ENCODE measurements around the gene GFOD1.
A peak's percentile ranks its signal among the peaks of the same experiment; 100 is the strongest.

GFOD1 gene, protein sequence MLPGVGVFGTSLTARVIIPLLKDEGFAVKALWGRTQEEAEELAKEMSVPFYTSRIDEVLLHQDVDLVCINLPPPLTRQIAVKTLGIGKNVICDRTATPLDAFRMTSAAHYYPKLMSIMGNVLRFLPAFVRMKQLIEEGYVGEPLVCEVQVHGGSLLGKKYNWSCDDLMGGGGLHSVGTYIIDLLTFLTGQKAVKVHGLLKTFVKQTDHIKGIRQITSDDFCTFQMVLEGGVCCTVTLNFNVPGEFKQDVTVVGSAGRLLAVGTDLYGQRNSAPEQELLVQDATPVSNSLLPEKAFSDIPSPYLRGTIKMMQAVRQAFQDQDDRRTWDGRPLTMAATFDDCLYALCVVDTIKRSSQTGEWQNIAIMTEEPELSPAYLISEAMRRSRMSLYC

GRCh38 chr6:13487122-13488014 is at the start of gene GFOD1:
Gene GFOD1 (minus strand): TSS chr6:13487600. CDS start chr6:13486890, 710 bp downstream.
- peak; percentile 83 for ATAC-seq
- TF ChIP-seq TSHZ2 (CRISPR knock-in tag; IDR thresholded peaks at IDR 0.05) (no peak), ARNTL (CRISPR knock-in tag; IDR thresholded peaks at IDR 0.05; ENCODE audit: borderline replicate concordance, low read depth) (no peak), PPARA (CRISPR knock-in tag; IDR thresholded peaks at IDR 0.05; ENCODE audit: borderline replicate concordance) (no peak), ZFP30 (CRISPR knock-in tag; IDR thresholded peaks at IDR 0.05) (no peak), TOX (CRISPR knock-in tag; IDR thresholded peaks at IDR 0.05; ENCODE audit: borderline replicate concordance) (no peak), OSR1 (CRISPR knock-in tag; IDR thresholded peaks at IDR 0.05) (no peak), ZC3H10 (CRISPR knock-in tag; IDR thresholded peaks at IDR 0.05) (no peak), ZNF565 (CRISPR knock-in tag; conservative IDR thresholded peaks at IDR 0.05; ENCODE audit: low read depth) (no peak), RARB (CRISPR knock-in tag; IDR thresholded peaks at IDR 0.05) (no peak), CSDC2 (CRISPR knock-in tag; IDR thresholded peaks at IDR 0.05) (no peak), ZNF8 (CRISPR knock-in tag; IDR thresholded peaks at IDR 0.05) (no peak), SNAI2 (CRISPR knock-in tag; IDR thresholded peaks at IDR 0.05) (no peak), GLIS3 (CRISPR knock-in tag; IDR thresholded peaks at IDR 0.05) (no peak), CSRNP3 (CRISPR knock-in tag; IDR thresholded peaks at IDR 0.05) (no peak), ZFP3 (CRISPR knock-in tag; IDR thresholded peaks at IDR 0.05) (no peak), ESRRG (CRISPR knock-in tag; IDR thresholded peaks at IDR 0.05) (no peak), ISL1 (CRISPR knock-in tag; IDR thresholded peaks at IDR 0.05) (no peak)
- TF ChIP-seq, protein P1, sequence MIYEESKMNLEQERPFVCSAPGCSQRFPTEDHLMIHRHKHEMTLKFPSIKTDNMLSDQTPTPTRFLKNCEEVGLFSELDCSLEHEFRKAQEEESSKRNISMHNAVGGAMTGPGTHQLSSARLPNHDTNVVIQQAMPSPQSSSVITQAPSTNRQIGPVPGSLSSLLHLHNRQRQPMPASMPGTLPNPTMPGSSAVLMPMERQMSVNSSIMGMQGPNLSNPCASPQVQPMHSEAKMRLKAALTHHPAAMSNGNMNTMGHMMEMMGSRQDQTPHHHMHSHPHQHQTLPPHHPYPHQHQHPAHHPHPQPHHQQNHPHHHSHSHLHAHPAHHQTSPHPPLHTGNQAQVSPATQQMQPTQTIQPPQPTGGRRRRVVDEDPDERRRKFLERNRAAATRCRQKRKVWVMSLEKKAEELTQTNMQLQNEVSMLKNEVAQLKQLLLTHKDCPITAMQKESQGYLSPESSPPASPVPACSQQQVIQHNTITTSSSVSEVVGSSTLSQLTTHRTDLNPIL (CRISPR knock-in tag; IDR thresholded peaks at IDR 0.05; ENCODE audit: low read depth) = no peak
- TF ChIP-seq, protein P2, sequence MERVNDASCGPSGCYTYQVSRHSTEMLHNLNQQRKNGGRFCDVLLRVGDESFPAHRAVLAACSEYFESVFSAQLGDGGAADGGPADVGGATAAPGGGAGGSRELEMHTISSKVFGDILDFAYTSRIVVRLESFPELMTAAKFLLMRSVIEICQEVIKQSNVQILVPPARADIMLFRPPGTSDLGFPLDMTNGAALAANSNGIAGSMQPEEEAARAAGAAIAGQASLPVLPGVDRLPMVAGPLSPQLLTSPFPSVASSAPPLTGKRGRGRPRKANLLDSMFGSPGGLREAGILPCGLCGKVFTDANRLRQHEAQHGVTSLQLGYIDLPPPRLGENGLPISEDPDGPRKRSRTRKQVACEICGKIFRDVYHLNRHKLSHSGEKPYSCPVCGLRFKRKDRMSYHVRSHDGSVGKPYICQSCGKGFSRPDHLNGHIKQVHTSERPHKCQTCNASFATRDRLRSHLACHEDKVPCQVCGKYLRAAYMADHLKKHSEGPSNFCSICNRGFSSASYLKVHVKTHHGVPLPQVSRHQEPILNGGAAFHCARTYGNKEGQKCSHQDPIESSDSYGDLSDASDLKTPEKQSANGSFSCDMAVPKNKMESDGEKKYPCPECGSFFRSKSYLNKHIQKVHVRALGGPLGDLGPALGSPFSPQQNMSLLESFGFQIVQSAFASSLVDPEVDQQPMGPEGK (CRISPR knock-in tag; IDR thresholded peaks at IDR 0.05; ENCODE audit: borderline replicate concordance) = no peak

DNA sequence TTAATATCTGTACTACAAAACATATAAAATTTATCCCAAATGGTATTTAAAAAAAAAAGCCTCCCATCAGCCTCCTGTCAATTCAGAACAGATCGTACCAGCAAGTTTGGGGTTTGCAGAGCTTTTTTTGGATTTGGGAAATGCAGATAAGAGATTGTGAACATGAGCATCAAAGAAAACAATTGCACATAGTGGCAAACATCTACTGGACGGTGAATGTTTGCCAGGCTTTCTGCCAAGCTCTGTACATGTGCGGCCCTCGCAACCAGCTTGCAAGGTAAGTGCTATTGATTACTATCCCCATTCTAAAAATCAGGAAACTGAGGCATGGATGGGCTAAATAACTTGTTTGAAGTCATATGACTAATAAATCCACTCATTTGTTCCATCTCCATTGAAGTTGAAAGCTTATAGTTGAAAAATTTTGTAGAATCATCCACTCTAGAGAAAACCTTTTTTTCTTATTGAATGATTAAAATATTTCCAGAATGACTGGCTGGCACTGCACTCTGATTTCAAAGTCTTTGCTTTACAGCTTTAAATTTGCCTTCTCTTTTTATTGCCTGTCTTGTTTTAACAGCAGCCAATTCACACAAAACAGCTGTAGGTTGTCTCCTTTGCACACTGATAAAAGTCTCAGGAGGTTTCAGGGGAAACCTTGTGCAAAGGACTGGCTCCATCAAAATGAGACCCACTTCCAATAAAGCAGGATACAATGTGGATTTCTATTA is 49.6 kb upstream of the GFOD1 start:
- ATAC-seq = no peak; the same call in 2 of the 3 replicates
- TF ChIP-seq ZNF70 (CRISPR knock-in tag; IDR thresholded peaks at IDR 0.05) = no peak
- no peak for TF ChIP-seq TSHZ2 (CRISPR knock-in tag; IDR thresholded peaks at IDR 0.05)
- TF ChIP-seq TOX (CRISPR knock-in tag; IDR thresholded peaks at IDR 0.05; ENCODE audit: borderline replicate concordance) = no peak
- TF ChIP-seq ZC3H10 (CRISPR knock-in tag; IDR thresholded peaks at IDR 0.05) = no peak
- TF ChIP-seq SNAI2 (CRISPR knock-in tag; IDR thresholded peaks at IDR 0.05) = no peak
- no peak for TF ChIP-seq ZFP30 (CRISPR knock-in tag; IDR thresholded peaks at IDR 0.05)
- no peak for TF ChIP-seq CSDC2 (CRISPR knock-in tag; IDR thresholded peaks at IDR 0.05)
- TF ChIP-seq RARB (CRISPR knock-in tag; IDR thresholded peaks at IDR 0.05) = no peak
- TF ChIP-seq CSRNP3 (CRISPR knock-in tag; IDR thresholded peaks at IDR 0.05) = no peak
- TF ChIP-seq, protein P1 (CRISPR knock-in tag; IDR thresholded peaks at IDR 0.05; ENCODE audit: low read depth) = no peak
- no peak for TF ChIP-seq ZFP3 (CRISPR knock-in tag; IDR thresholded peaks at IDR 0.05)
- TF ChIP-seq ARNTL (CRISPR knock-in tag; IDR thresholded peaks at IDR 0.05; ENCODE audit: borderline replicate concordance, low read depth) = no peak

Data from SK-N-SH treated with all-trans-retinoic acid at 6 μM for 48 hours (cell line).